Mesendoderm (in vitro differentiated cells): ENCODE results near the gene KIAA1328.
"Not testable (repeated sequence)": the region's sequence is repeated elsewhere in the genome, so short reads cannot be mapped to it uniquely, and the experiment has no call there.

Experiments used
- DNase-seq: peaks from one replicate; pipeline ENCODE4 v3.0.0; 2013
- H2AK5ac ChIP-seq: 2 replicates; pipeline ENCODE4 v1.6.1; 2013; ENCODE audit warnings: low read length, inconsistent platforms
- H2BK120ac ChIP-seq: 2 replicates; pipeline ENCODE4 v1.6.1; 2013; ENCODE audit warnings: low read depth, mild to moderate bottlenecking, low read length, moderate library complexity, mixed read lengths
- H2BK15ac ChIP-seq: replicated peaks from 2 replicates; pipeline ENCODE4 v1.6.1; 2013; ENCODE audit warnings: low read depth, mild to moderate bottlenecking, moderate library complexity
- H2BK5ac ChIP-seq: 2 replicates; pipeline ENCODE4 v1.6.1; 2013; ENCODE audit warnings: low read length, inconsistent platforms
- H3K18ac ChIP-seq: 2 replicates; pipeline ENCODE4 v1.6.1; 2013; ENCODE audit warnings: mild to moderate bottlenecking, low read length, mixed read lengths
- H3K23ac ChIP-seq: one replicate; pipeline ENCODE4 v1.6.1; 2013; ENCODE audit warnings: low read length
- H3K27ac ChIP-seq: 2 replicates; pipeline ENCODE4 v1.5.1; 2013; ENCODE audit warnings: low read depth, mild to moderate bottlenecking, inconsistent platforms, low read length, moderate library complexity
- H3K27me3 ChIP-seq: 2 replicates; pipeline ENCODE4 v1.6.1; 2013; ENCODE audit warnings: low read length, control low read depth, mild to moderate bottlenecking, inconsistent platforms; ENCODE audit not compliant: insufficient read depth, poor library complexity
- H3K36me3 ChIP-seq: 2 replicates; pipeline ENCODE4 v1.6.1; 2013; ENCODE audit warnings: low read length, inconsistent platforms; ENCODE audit not compliant: control insufficient read depth, insufficient read depth
- H3K4ac ChIP-seq: one replicate; pipeline ENCODE4 v1.6.1; 2013; ENCODE audit warnings: low read depth, mild to moderate bottlenecking, low read length, moderate library complexity
- H3K4me1 ChIP-seq: 2 replicates; pipeline ENCODE4 v1.6.1; 2013; ENCODE audit warnings: low read depth, low read length, inconsistent platforms; ENCODE audit not compliant: control insufficient read depth
- H3K4me2 ChIP-seq: 2 replicates; pipeline ENCODE4 v1.6.1; 2013; ENCODE audit warnings: low read length
- H3K4me3 ChIP-seq: 2 replicates; pipeline ENCODE4 v1.5.1; 2013; ENCODE audit warnings: mild to moderate bottlenecking, low read length
- H3K56ac ChIP-seq: one replicate; pipeline ENCODE4 v1.6.1; 2013; ENCODE audit warnings: low read length
- H3K79me1 ChIP-seq: 2 replicates; pipeline ENCODE4 v1.6.1; 2013; ENCODE audit warnings: low read length, inconsistent platforms
- H3K79me2 ChIP-seq: 2 replicates; pipeline ENCODE4 v1.6.1; 2013; ENCODE audit warnings: mild to moderate bottlenecking, low read length; ENCODE audit not compliant: control insufficient read depth, insufficient read depth
- H3K9ac ChIP-seq: 2 replicates; pipeline ENCODE4 v1.6.1; 2013; ENCODE audit warnings: low read length, inconsistent platforms
- H4K5ac ChIP-seq: one replicate; pipeline ENCODE4 v1.6.1; 2013; ENCODE audit warnings: low read length
- H4K8ac ChIP-seq: one replicate; pipeline ENCODE4 v1.6.1; 2013; ENCODE audit warnings: low read depth, mild to moderate bottlenecking, control low read depth, low read length, moderate library complexity
- WGBS: extraction: QIAGEN DNeasy Blood & Tissue Kit; methylation state at CpG from one replicate; pipeline ENCODE4 v1.1.7; 2013; ENCODE audit warnings: low lambda C conversion rate, missing lambda C conversion rate; ENCODE audit not compliant: insufficient coverage; ENCODE audit errors: extremely low coverage; 5-methylcytosine and 5-hydroxymethylcytosine counted together

Gene KIAA1328

GRCh38 chr18:36872329-36872728, 43.4 kb downstream of the KIAA1328 start:
- Histone ChIP-seq H3K36me3 (no peaks in the 10 kb centered on the region), H4K5ac (no peak overlapping the region), H2AK5ac (no peak overlapping the region), H2BK15ac (no peak overlapping the region), H3K4me2 (no peak overlapping the region), H3K27me3 (no peaks in the 10 kb centered on the region), H2BK120ac (no peak overlapping the region), H3K56ac (no peak overlapping the region), H2BK5ac (no peak overlapping the region), H3K23ac (no peak overlapping the region), H3K4me3 (no peak overlapping the region), H3K27ac (no peak overlapping the region), H3K79me2 (no peaks in the 10 kb centered on the region), H3K18ac (no peak overlapping the region), H3K79me1 (no peaks in the 10 kb centered on the region), H4K8ac (no peak overlapping the region), H3K4me1 (no peaks in the 10 kb centered on the region), H3K4ac (no peak overlapping the region), H3K9ac (no peak overlapping the region)
- DNase-seq, result peak; percentile 56

DNA sequence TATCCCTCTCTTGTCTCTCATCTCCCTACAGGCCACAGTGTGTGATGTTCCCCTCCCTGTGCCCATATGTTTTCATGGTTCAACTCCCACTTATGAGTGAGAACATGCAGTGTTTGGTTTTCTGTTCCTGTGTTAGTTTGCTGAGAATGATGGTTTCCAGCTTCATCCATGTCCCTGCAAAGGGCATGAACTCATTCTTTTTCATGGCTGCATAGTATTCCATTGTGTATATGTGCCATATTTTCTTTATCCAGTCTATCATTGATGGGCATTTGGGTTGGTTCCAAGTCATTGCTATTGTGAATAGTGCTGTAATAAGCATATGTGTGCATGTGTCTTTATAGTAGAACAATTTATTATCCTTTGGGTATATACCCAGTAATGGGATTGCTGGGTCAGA, 44.9 kb downstream of the KIAA1328 start:
- not testable (repeated sequence) for H3K4ac ChIP-seq, H2BK15ac ChIP-seq, H3K79me2 ChIP-seq, H3K9ac ChIP-seq, H3K79me1 ChIP-seq, H3K27ac ChIP-seq, H3K18ac ChIP-seq, H3K23ac ChIP-seq, H3K4me3 ChIP-seq, H3K56ac ChIP-seq, H3K36me3 ChIP-seq, H4K5ac ChIP-seq, H3K4me2 ChIP-seq, H4K8ac ChIP-seq, H3K27me3 ChIP-seq, H2AK5ac ChIP-seq, H3K4me1 ChIP-seq, DNase-seq, H2BK120ac ChIP-seq, H2BK5ac ChIP-seq

GRCh38 chr18:36879796-36880195, 50.9 kb downstream of the KIAA1328 start:
- not testable (repeated sequence) for H2AK5ac ChIP-seq, H2BK120ac ChIP-seq, H3K18ac ChIP-seq, H2BK15ac ChIP-seq, H3K27me3 ChIP-seq, DNase-seq, H4K8ac ChIP-seq, H3K36me3 ChIP-seq, H3K4ac ChIP-seq, H2BK5ac ChIP-seq, H4K5ac ChIP-seq, H3K9ac ChIP-seq, H3K4me3 ChIP-seq, H3K23ac ChIP-seq, H3K79me2 ChIP-seq, H3K79me1 ChIP-seq, H3K4me1 ChIP-seq, H3K4me2 ChIP-seq, H3K27ac ChIP-seq, H3K56ac ChIP-seq
- WGBS, result no CpG with 5 or more reads among the region's 3 CpGs

DNA sequence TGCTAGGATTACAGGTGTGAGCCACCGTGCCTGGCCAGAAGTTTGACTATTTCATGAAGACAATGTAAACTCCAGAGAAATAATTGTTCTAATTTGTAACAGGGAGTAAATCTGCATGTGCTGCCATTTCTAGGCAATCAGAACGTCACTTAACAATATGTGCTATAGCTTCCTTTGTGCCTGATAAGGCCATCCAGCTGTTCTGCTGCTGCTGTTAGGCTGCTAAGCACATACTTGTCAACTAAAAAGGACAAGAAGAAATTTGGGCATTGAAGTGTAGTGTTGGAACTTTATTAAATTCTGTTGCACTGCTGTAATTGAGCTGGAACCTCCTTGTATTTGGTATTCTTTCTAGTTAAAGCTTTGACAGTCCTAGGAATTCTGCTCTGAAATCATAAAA, 57.1 kb downstream of the KIAA1328 start:
- Histone ChIP-seq H3K79me2 (no peaks in the 10 kb centered on the region), H2AK5ac (no peak overlapping the region)

GRCh38 chr18:36887114-36887513, 58.2 kb downstream of the KIAA1328 start:
- Histone ChIP-seq H2BK120ac (no peak overlapping the region), H3K4me2 (no peak overlapping the region), H3K36me3 (no peaks in the 10 kb centered on the region), H3K79me2 (no peaks in the 10 kb centered on the region), H3K27ac (no peak overlapping the region), H3K18ac (no peak overlapping the region), H4K8ac (no peak overlapping the region), H3K23ac (no peak overlapping the region), H2AK5ac (no peak overlapping the region), H2BK5ac (no peak overlapping the region), H3K27me3 (no peaks in the 10 kb centered on the region), H3K4me3 (no peak overlapping the region), H4K5ac (no peak overlapping the region), H3K79me1 (no peaks in the 10 kb centered on the region), H3K9ac (no peak overlapping the region), H3K4me1 (no peaks in the 10 kb centered on the region), H3K56ac (no peak overlapping the region), H2BK15ac (no peak overlapping the region), H3K4ac (no peak overlapping the region)
- DNase-seq, result no peak

More for the DNA sequence above, 57.1 kb downstream of the KIAA1328 start:
- Histone ChIP-seq H3K27me3 (no peaks in the 10 kb centered on the region), H3K18ac (no peak overlapping the region), H4K8ac (no peak overlapping the region), H3K4me2 (no peak overlapping the region), H2BK15ac (no peak overlapping the region), H3K9ac (no peak overlapping the region), H3K27ac (no peak overlapping the region), H3K4ac (no peak overlapping the region), H3K4me1 (no peaks in the 10 kb centered on the region), H3K56ac (no peak overlapping the region), H2BK120ac (no peak overlapping the region), H2BK5ac (no peak overlapping the region), H3K79me1 (no peaks in the 10 kb centered on the region), H3K23ac (no peak overlapping the region), H4K5ac (no peak overlapping the region), H3K36me3 (no peaks in the 10 kb centered on the region), H3K4me3 (no peak overlapping the region)
- no CpG with 5 or more reads among the region's 2 CpGs for WGBS
- peak; percentile 36 for DNase-seq

- H4K5ac ChIP-seq, result no peak overlapping the region
Observed at GRCh38 chr18:36887864-36888263, 58.9 kb downstream of the KIAA1328 start.

More at GRCh38 chr18:36887864-36888263, 58.9 kb downstream of the KIAA1328 start:
- Histone ChIP-seq H3K36me3 (no peaks in the 10 kb centered on the region), H2BK5ac (no peak overlapping the region), H2AK5ac (no peak overlapping the region), H3K56ac (no peak overlapping the region), H3K4me3 (no peak overlapping the region), H3K4ac (no peak overlapping the region), H3K27me3 (no peaks in the 10 kb centered on the region), H3K4me1 (no peaks in the 10 kb centered on the region), H2BK120ac (no peak overlapping the region), H3K18ac (no peak overlapping the region), H2BK15ac (no peak overlapping the region), H3K4me2 (no peak overlapping the region), H3K79me2 (no peaks in the 10 kb centered on the region), H3K9ac (no peak overlapping the region), H3K79me1 (no peaks in the 10 kb centered on the region), H3K23ac (no peak overlapping the region), H4K8ac (no peak overlapping the region), H3K27ac (no peak overlapping the region)
- no peak for DNase-seq
- no CpG with 5 or more reads among the region's 1 CpG for WGBS
